H1 (cell line): Measurements from ENCODE around the gene SLC13A3. TPM values are rescaled to one million over a fixed set of nuclear protein-coding genes. Genes with fewer than 3 reads are reported as not detected.

ENCODE experiments used
- BACH1 ChIP-seq: IDR thresholded peaks from 2 replicates; pipeline ENCODE4 v1.6.1; 2012; ENCODE audit warnings: low read length, improper control_type of control experiment
- BCL11A ChIP-seq, 2 experiments: IDR thresholded peaks; one replicate each; pipeline ENCODE4 v1.6.1; 2011; ENCODE audit warnings: low read depth in 2 of 2, low read length in 2 of 2, mild to moderate bottlenecking in 2 of 2
- CHD2 ChIP-seq: IDR thresholded peaks from 2 replicates; pipeline ENCODE4 v1.6.1; 2012; ENCODE audit warnings: low read length, improper control_type of control experiment
- CHD7 ChIP-seq: fragments of 300-600 bp; sonication (generic); IDR thresholded peaks from 2 replicates; pipeline ENCODE4 v1.7.1; 2012; ENCODE audit warnings: low read length, moderate library complexity, mild to moderate bottlenecking, inconsistent platforms; ENCODE audit not compliant: insufficient replicate concordance
- CREB1 ChIP-seq: IDR thresholded peaks from 2 replicates; pipeline ENCODE4 v1.6.1; 2012; ENCODE audit warnings: inconsistent platforms
- EP300 ChIP-seq, 2 experiments: IDR thresholded peaks; 1 replicate in 1 of 2; 2 replicates in 1 of 2; pipeline ENCODE4 v1.6.1; 2011 to 2012; ENCODE audit warnings: low read depth in 2 of 2, low read length in 2 of 2, mild to moderate bottlenecking in 2 of 2, borderline replicate concordance in 1 of 2, inconsistent platforms in 1 of 2, moderate library complexity in 1 of 2
- HDAC2 ChIP-seq, 2 experiments: fragments of 300-600 bp in 1 of 2; sonication (generic) in 1 of 2; IDR thresholded peaks; 2 replicates each; pipeline ENCODE4 v1.6.1; 2011 to 2012; ENCODE audit warnings: low read depth in 2 of 2, low read length in 2 of 2, mild to moderate bottlenecking in 2 of 2, moderate library complexity in 2 of 2, borderline replicate concordance in 1 of 2, inconsistent platforms in 1 of 2
- KDM4A ChIP-seq: IDR thresholded peaks from one replicate; pipeline ENCODE4 v1.7.1; 2012; ENCODE audit warnings: low read depth, mild to moderate bottlenecking, moderate library complexity, low read length, inconsistent platforms; ENCODE audit not compliant: severe bottlenecking
- MAFK ChIP-seq: IDR thresholded peaks from 2 replicates; pipeline ENCODE4 v1.6.1; 2012; ENCODE audit warnings: low read depth, mild to moderate bottlenecking, improper control_type of control experiment, low read length
- SAP30 ChIP-seq: fragments of 300-600 bp; sonication (generic); IDR thresholded peaks from 2 replicates; pipeline ENCODE4 v1.7.1; 2012; ENCODE audit warnings: low read length, moderate library complexity, mild to moderate bottlenecking, inconsistent platforms; ENCODE audit not compliant: insufficient read depth, insufficient replicate concordance
- SP2 ChIP-seq: IDR thresholded peaks from 2 replicates; pipeline ENCODE4 v1.6.1; 2012; ENCODE audit warnings: mild to moderate bottlenecking, low read length, inconsistent platforms
- YY1 ChIP-seq: IDR thresholded peaks from 2 replicates; pipeline ENCODE4 v1.6.1; 2011; ENCODE audit warnings: low read depth, mild to moderate bottlenecking, low read length
- polyA plus RNA-seq, 7 experiments: library from polyadenylated mRNA; depleted of rRNA in 3 of 7; stranded (reverse) in 5 of 7; unstranded in 2 of 7; fragments of >200 nt in 5 of 7; fragments of 200-250 nt in 2 of 7; gene quantifications; 1 replicate in 5 of 7; 2 replicates in 1 of 7; 4 replicates in 1 of 7; pipeline versions ENCODE4 v1.2.1 to v1.2.3, GENCODE V29; 2011 to 2013; ENCODE audit warnings: missing spikeins in 2 of 7, mixed read lengths in 2 of 7
- total RNA-seq: library from RNA; stranded (reverse); fragmentation: NEBNext Ultra II Directional; extraction: Animal tissue kit (Norgen Biotek cat#: 25700); gene quantifications from 2 replicates; pipeline ENCODE4 v1.2.1, GENCODE V29; 2021

Gene SLC13A3
- total and polyA plus RNA-seq, 2 of the 8 experiments (the other 6 are each of a cell fraction or from before 2014, with no cell fraction given) = 9.4 to 12.6 TPM

- no peak for TF ChIP-seq CHD7
- no peak for TF ChIP-seq SAP30
- TF ChIP-seq SP2 = no peak
- TF ChIP-seq CHD2 = no peak
- no peak for TF ChIP-seq CREB1
- TF ChIP-seq BACH1 = no peak
- no peak for TF ChIP-seq EP300 (IDR thresholded peaks at IDR 0.05; ENCODE audit: borderline replicate concordance in 1 of 2, low read depth in 2 of 2, low read length in 2 of 2)
- no peak for TF ChIP-seq MAFK
- no peak for TF ChIP-seq KDM4A
- TF ChIP-seq HDAC2 (IDR thresholded peaks at IDR 0.05; ENCODE audit: borderline replicate concordance in 1 of 2, low read depth in 2 of 2, low read length in 2 of 2) = no peak
- TF ChIP-seq YY1 = no peak
- TF ChIP-seq BCL11A (IDR thresholded peaks at IDR 0.05; ENCODE audit: low read depth in 2 of 2, low read length in 2 of 2) = no peak
These were observed 27.3 kb upstream of the SLC13A3 start (continued) for GRCh38 chr20:46678516-46678915.
